OCI-LY1 (cell line): ENCODE measurements around the gene PAPSS1.
A peak's percentile ranks its signal among the peaks of the same experiment; 100 is the strongest.

Experiments
- H2AFZ ChIP-seq: fragments of 200-600 bp; sonication (generic), shearing (Covaris generic); 2 replicates; pipeline ENCODE4 v1.6.0; 2014; ENCODE audit warnings: antibody characterized with exemption, mild to moderate bottlenecking, low read length
- H3F3A ChIP-seq: fragments of 200-600 bp; sonication (generic), shearing (Covaris generic); 2 replicates; pipeline ENCODE4 v1.6.0; 2014; ENCODE audit warnings: mild to moderate bottlenecking, antibody characterized with exemption, low read length, moderate library complexity; ENCODE audit not compliant: insufficient read depth
- H3K27ac ChIP-seq: fragments of 200-600 bp; sonication (generic); 2 replicates; pipeline ENCODE4 v1.5.1; 2014; ENCODE audit warnings: low read length, mixed run types, mild to moderate bottlenecking, low read depth; ENCODE audit not compliant: poor library complexity, severe bottlenecking
- H3K27me3 ChIP-seq: fragments of 200-600 bp; sonication (generic); 2 replicates; pipeline ENCODE4 v1.6.0; 2014; ENCODE audit warnings: antibody characterized with exemption, mild to moderate bottlenecking, low read length, moderate library complexity; ENCODE audit not compliant: insufficient read depth
- H3K36me3 ChIP-seq: fragments of 200-600 bp; sonication (generic); 2 replicates; pipeline ENCODE4 v1.6.1; 2014; ENCODE audit warnings: mild to moderate bottlenecking, antibody characterized with exemption, low read length, moderate library complexity, mixed read lengths; ENCODE audit not compliant: insufficient read depth
- H3K4me1 ChIP-seq: fragments of 200-600 bp; sonication (generic); 2 replicates; pipeline ENCODE4 v1.5.1; 2014; ENCODE audit warnings: mild to moderate bottlenecking, low read length, moderate library complexity; ENCODE audit not compliant: insufficient read depth, severe bottlenecking
- H3K4me2 ChIP-seq: fragments of 200-600 bp; sonication (generic), shearing (Covaris generic); 2 replicates; pipeline ENCODE4 v1.6.1; 2014; ENCODE audit warnings: low read length
- H3K4me3 ChIP-seq: fragments of 200-600 bp; sonication (generic); 2 replicates; pipeline ENCODE4 v1.5.1; 2014; ENCODE audit warnings: low read length, low read depth, mild to moderate bottlenecking, mixed read lengths; ENCODE audit not compliant: poor library complexity, severe bottlenecking
- H3K79me2 ChIP-seq: fragments of 200-600 bp; shearing (Covaris generic); 2 replicates; pipeline ENCODE4 v1.6.1; 2016; ENCODE audit warnings: mixed run types, low read length, mixed read lengths; ENCODE audit not compliant: insufficient read depth
- H3K9ac ChIP-seq: fragments of 200-600 bp; sonication (generic), shearing (Covaris generic); 2 replicates; pipeline ENCODE4 v1.6.1; 2014; ENCODE audit warnings: mild to moderate bottlenecking, low read length, mixed read lengths
- H3K9me2 ChIP-seq: fragments of 200-600 bp; sonication (generic), shearing (Covaris generic); 2 replicates; pipeline ENCODE4 v1.6.1; 2014; ENCODE audit warnings: low read depth, mild to moderate bottlenecking, low read length, mixed read lengths
- H3K9me3 ChIP-seq: fragments of 200-600 bp; shearing (Covaris generic); 2 replicates; pipeline ENCODE4 v1.6.1; 2014; ENCODE audit warnings: low read length, mixed read lengths
- H4K20me1 ChIP-seq: fragments of 200-600 bp; sonication (generic), shearing (Covaris generic); 2 replicates; pipeline ENCODE4 v1.6.0; 2016; ENCODE audit warnings: mild to moderate bottlenecking, low read length; ENCODE audit not compliant: insufficient read depth
- EZH2 ChIP-seq: fragments of 200-600 bp; sonication (generic), shearing (Covaris generic); IDR thresholded peaks from 2 replicates; pipeline ENCODE4 v1.8.0; 2017; ENCODE audit warnings: borderline replicate concordance, mixed run types, mild to moderate bottlenecking, antibody characterized with exemption, low read length, moderate library complexity, mixed read lengths
- TF ChIP-seq, protein P1 (sequence below): fragments of 200-600 bp; sonication (generic), shearing (Covaris generic); IDR thresholded peaks from 2 replicates; pipeline ENCODE4 v1.5.1; 2017; ENCODE audit warnings: mild to moderate bottlenecking, antibody characterized with exemption, low read length, moderate library complexity, mixed read lengths

PAPSS1 gene

DNA sequence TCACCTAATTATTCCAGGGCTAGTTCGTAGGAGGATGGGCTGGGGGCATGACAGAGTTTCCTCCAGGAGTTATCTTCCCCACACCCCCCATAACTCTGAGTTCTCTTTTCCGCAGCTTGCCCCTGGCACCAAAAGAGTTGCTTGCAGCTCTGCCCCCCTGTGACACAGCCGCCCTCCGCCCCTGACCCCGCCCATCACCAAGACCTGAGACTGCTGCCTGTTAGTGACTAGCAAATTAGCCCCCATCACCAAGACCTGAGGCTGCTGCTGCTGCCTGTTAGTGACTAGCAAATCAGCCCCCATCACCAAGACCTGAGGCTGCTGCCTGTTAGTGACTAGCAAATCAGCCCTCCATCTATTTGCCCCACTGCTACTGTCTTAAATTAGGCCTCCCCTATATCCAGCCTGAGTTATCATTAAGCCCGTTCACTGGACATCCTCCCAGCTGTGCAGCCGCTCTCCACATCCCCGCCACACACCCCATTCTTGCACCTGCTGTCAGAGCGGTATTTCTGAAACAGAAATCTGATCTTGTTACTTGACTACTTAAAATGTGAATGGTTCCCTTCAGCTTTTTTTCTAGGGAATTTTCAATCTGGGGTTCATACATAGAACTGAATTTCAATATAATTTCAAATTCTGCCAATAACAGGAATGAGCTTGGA is 1.5 kb upstream of the PAPSS1 start:
- H3K4me1 ChIP-seq = peaks cover 45% of the 10 kb centered on the region
- H3K9ac ChIP-seq = peak overlapping the region; percentile 65; the same call in 1 of the 2 replicates
- H3K27ac ChIP-seq = peak overlapping the region; percentile 26
- no peaks in the 10 kb centered on the region for H3K9me2 ChIP-seq
- TF ChIP-seq EZH2 = no peak
- TF ChIP-seq, protein P1, sequence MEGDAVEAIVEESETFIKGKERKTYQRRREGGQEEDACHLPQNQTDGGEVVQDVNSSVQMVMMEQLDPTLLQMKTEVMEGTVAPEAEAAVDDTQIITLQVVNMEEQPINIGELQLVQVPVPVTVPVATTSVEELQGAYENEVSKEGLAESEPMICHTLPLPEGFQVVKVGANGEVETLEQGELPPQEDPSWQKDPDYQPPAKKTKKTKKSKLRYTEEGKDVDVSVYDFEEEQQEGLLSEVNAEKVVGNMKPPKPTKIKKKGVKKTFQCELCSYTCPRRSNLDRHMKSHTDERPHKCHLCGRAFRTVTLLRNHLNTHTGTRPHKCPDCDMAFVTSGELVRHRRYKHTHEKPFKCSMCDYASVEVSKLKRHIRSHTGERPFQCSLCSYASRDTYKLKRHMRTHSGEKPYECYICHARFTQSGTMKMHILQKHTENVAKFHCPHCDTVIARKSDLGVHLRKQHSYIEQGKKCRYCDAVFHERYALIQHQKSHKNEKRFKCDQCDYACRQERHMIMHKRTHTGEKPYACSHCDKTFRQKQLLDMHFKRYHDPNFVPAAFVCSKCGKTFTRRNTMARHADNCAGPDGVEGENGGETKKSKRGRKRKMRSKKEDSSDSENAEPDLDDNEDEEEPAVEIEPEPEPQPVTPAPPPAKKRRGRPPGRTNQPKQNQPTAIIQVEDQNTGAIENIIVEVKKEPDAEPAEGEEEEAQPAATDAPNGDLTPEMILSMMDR = no peak
- H3K4me2 ChIP-seq = peak overlapping the region; percentile 75
- H3K36me3 ChIP-seq = no peaks in the 10 kb centered on the region
- H3F3A ChIP-seq = no peaks in the 10 kb centered on the region
- no peaks in the 10 kb centered on the region for H3K27me3 ChIP-seq
- peak overlapping the region; percentile 94 for H3K4me3 ChIP-seq
- H2AFZ ChIP-seq = peak overlapping the region; percentile 43; the same call in 1 of the 2 replicates
- H3K79me2 ChIP-seq = peaks cover 20% of the 10 kb centered on the region
- no peaks in the 10 kb centered on the region for H4K20me1 ChIP-seq
- no peaks in the 10 kb centered on the region for H3K9me3 ChIP-seq

DNA sequence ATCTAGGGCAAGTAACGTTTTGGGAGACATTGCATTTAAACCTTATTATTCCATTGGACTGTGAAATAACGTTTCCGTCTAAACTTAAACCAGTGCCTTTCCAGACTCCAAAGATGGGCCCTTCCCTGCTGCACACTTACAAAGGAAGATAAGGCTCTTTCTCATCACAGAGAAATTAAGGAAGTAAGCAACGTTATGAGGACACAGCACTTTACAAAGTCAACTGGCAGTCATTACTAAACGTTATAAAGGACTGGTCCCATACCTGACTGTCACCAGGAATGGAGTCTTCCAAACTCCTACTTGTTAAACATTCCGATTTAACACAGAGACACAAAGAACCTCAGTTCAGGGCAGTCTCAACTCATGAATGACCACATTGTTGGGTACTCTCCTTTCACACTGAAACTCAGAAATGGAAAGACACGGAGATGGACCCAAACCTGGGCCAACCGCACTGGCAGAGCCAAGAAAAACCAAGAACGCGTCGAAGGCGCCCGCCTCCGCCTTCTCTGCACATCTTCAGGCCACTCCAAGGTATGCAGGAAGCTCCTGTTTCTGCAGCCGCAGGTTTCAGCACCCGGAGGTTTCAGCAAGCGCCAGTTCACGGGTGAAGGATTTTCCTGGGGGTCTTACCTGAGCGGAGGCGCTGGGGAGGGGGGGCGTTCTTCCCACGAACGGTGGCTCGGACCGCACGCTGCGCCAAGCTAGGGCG is 670 bp downstream of the PAPSS1 start:
- Histone ChIP-seq H3K4me3 (peak overlapping the region; percentile 94), H3K36me3 (no peaks in the 10 kb centered on the region), H3K27me3 (no peaks in the 10 kb centered on the region), H4K20me1 (no peaks in the 10 kb centered on the region), H3K79me2 (peaks cover 29% of the 10 kb centered on the region), H3K4me1 (peaks cover 46% of the 10 kb centered on the region), H3F3A (no peaks in the 10 kb centered on the region), H3K9me3 (no peaks in the 10 kb centered on the region), H3K4me2 (peak overlapping the region; percentile 92), H3K9me2 (no peaks in the 10 kb centered on the region), H3K9ac (peak overlapping the region; percentile 73), H3K27ac (peak overlapping the region; percentile 61), H2AFZ (peak overlapping the region; percentile 19)
- TF ChIP-seq, protein P1 = no peak
- TF ChIP-seq EZH2 = no peak

DNA sequence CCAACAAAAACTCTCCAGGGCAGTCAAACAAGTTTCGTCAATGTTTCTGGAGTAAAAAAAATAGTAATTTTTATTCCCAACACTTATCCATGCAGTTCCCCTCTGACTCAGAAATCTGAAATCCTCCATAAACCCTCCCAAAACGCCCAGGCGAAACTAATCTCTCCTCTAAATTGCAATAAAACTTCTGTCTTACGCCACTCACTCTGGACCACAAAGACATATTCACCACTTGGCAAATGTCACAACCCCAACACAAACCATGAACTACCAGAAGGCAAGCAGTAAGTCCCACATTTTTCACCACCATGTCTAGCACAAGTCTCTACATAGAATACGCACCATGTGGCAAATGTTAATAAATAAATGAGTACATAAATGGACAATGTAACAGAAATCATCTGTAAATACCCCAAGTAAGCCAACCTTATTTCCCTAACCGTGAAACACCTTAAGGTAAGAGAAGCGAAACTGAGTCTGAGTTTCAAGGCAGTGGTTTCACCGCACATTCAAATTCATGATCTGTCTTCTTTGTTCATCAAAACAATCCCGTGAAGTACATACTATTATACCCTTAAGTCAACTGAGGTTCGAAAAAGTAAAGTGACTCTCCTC is 1.6 kb downstream of the PAPSS1 start:
- Histone ChIP-seq H3K79me2 (peaks cover 29% of the 10 kb centered on the region), H3K4me3 (peak overlapping the region; percentile 94), H3K27ac (peak overlapping the region; percentile 61), H2AFZ (no peak overlapping the region), H3F3A (no peaks in the 10 kb centered on the region), H3K4me1 (peaks cover 46% of the 10 kb centered on the region), H3K4me2 (peak overlapping the region; percentile 92), H3K9me3 (no peaks in the 10 kb centered on the region), H4K20me1 (no peaks in the 10 kb centered on the region), H3K9me2 (no peaks in the 10 kb centered on the region), H3K27me3 (no peaks in the 10 kb centered on the region), H3K9ac (peak overlapping the region; percentile 73), H3K36me3 (no peaks in the 10 kb centered on the region)
- TF ChIP-seq, protein P1 = no peak
- TF ChIP-seq EZH2 = no peak
